ENCODE data around the gene ATP13A5.

Gene ATP13A5

DNA sequence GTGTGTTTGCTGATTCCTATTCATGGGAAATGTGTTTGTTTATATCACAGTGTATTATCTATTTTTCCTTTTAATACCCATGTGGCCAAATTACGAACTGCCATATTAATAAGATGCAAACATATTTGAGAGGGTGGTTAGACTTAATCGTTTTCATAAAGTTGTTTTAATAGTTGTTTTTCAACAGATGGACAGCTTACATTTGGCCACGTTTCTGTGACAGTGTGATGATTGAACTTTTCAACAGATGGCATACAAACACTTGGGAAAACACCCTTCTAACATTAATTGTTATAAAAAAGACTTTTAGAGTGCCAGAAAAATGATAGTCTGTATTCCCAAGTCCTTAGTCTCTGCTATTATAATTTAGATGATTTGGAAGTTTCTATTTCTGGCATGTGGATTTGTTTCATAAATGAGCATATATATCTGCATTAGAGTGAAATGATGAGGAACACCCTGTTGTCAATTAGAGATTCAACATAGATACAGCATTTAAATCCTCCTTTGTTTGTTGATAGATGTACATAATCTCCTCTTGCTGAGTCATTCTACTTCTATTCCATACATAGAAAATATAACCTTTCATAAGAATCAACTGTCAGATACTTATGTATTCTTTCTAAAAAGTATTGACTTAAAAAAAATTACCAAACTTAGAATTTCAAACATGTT lies 124.4 kb downstream of the ATP13A5 start:
- no peak for TF ChIP-seq CTCF (IDR thresholded peaks at IDR 0.05)

- TF ChIP-seq CTCF (IDR thresholded peaks at IDR 0.05): no peak
Measured at GRCh38 chr3:193250492-193250891, 128.1 kb downstream of the ATP13A5 start.

- TF ChIP-seq CTCF (IDR thresholded peaks at IDR 0.05): no peak
Measured at GRCh38 chr3:193248848-193249468, 129.6 kb downstream of the ATP13A5 start.

GRCh38 chr3:193243571-193243970 lies 135.0 kb downstream of the ATP13A5 start:
- TF ChIP-seq CTCF (IDR thresholded peaks at IDR 0.05): no peak

DNA sequence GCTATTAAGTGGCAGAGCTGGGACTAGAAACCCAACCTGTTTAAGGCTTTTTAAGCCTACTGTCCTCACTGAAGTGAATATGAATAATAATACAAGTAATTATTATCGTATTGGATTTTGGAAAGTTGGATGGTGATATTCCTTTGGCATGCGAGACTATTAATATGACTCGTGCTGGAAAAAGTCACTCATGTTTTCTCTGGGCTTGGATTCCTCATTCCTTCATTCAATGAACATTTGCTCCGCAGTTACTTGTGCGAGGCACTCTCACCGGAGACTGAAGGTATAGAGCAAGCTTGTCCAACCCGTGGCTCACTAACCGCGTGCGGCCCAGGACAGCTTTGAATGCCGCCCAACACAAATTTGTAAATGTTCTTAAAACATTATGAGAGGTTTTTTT lies 136.8 kb downstream of the ATP13A5 start:
- TF ChIP-seq CTCF (IDR thresholded peaks at IDR 0.05): no peak

DNA sequence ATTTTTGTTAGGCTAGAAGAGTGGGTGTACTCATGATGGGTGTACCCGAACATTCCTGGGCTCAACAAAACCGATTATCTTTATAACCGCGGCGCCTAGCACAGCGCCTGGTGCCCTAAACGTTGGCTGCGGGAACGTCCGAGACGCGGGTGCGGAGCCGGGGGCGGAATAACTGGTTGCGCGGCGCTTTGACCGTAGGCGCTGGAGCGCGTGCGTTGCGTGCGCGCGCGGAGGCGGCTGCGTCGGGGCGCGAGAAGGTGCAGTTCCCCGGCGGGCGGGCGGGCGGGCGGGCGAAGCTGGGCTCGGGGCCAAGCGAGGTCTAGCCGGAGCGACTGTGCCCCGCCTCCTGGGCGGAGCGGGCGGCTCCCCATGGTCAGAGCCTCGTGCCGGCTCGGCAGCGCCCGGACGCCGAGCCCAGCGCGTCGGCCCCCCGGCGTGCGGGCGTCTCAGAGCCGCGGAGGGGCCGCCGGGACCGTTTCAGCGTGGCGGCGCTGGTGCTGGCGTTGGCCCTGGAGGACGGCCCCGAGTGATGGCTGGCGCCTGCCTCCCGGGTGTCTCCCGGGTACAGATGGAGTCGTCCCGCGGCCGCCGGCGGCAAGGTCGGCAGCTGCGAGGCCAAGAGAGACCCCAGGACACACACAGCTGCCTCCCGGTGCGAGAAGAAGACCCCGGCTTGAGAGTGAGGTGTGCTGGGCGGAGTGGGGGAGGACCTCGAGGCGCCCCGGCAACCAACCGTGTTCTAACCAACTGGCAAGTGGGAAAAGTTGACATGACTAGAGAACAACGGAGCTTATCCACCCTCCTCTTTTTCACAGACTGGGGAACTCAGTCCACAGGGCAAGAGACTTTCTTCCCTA lies 137.5 kb downstream of the ATP13A5 start, which contains the start of gene PLAAT1:
Gene PLAAT1 (plus strand): TSS at position 373 of the 857 bp plus-strand sequence. CDS start 14,429 bp downstream, outside the sequence.
- TF ChIP-seq CTCF (IDR thresholded peaks at IDR 0.05): no peak

DNA sequence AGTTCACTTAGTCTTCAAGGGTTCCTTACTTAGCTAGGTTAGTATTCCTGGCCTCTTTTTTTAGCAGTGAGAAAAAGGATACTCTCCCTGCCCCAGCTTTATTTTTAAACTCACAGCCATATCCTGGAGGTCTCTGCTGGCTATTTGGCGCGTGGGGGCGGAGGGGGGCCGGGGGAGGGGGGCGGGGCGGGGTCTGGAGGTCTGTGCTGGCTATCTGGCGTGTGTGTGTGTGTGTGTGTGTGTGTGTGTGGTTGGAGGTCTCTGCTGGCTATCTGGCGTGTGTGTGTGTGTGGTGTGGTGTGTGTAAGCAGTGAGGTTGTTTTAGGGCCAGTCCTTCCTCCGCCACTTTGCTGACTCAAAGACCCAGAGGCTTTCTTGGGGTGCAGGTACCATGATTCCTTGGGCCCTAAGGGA lies 138.1 kb downstream of the ATP13A5 start:
- no peak for TF ChIP-seq CTCF (IDR thresholded peaks at IDR 0.05)

All from LNCAP (cell line).